ENCODE data around the gene TLL2.

TLL2 gene

DNA sequence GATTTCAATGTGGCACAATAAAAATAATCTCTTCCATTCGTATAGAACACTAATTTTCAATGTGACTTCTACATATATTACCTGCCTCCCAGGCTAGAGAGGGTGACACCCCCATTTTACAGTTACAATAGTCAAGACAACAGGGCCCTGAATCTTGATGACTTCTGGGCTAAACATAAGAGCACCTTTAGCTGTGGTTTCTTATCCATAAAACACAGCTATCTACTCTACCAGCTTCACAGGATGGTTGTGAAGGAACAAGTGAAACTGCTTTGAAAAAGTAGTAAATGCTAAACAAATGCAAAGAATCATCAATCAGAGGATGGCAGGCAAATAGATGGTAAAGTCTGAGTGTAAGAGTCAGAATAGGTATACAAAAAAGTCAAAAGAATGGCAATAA is 3.6 kb upstream of the TLL2 start:
- no peak overlapping the region for H3K27ac Mint-ChIP-seq
- no peak for DNase-seq
- no peaks in the 10 kb centered on the region for H3K9me3 Mint-ChIP-seq
- peaks cover 20% of the 10 kb centered on the region for H3K36me3 Mint-ChIP-seq (ENCODE audit: low read depth)
- ATAC-seq: no peak
- H3K4me3 Mint-ChIP-seq: no peak overlapping the region
- H3K4me1 Mint-ChIP-seq: peaks cover 15% of the 10 kb centered on the region
- H3K27me3 Mint-ChIP-seq: peaks cover 32% of the 10 kb centered on the region

DNA sequence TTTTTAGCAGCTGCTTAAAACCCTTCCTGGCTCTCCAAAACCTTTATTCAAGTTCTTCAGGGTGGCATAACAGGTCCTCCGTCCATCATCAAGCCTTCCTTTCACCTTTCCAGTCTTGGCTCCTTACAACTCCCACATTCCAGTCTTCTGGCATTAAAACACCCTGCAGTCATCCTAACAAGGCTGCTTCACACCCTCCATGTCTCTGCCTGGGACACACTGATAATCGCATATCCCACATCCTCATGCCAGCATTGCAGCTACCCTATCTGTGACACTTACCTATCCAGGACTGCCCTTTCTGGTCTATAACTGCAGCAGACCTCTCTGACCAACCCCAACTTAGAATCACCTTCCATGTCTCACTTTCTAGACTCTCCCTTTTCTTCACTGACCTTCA is 2.6 kb upstream of the TLL2 start:
- Mint-ChIP-seq H3K27me3 (peaks cover 41% of the 10 kb centered on the region), H3K4me1 (peaks cover 18% of the 10 kb centered on the region), H3K36me3 (ENCODE audit: low read depth) (peaks cover 12% of the 10 kb centered on the region), H3K27ac (no peak overlapping the region), H3K4me3 (no peak overlapping the region), H3K9me3 (no peaks in the 10 kb centered on the region)
- ATAC-seq (no peak), DNase-seq (no peak)

DNA sequence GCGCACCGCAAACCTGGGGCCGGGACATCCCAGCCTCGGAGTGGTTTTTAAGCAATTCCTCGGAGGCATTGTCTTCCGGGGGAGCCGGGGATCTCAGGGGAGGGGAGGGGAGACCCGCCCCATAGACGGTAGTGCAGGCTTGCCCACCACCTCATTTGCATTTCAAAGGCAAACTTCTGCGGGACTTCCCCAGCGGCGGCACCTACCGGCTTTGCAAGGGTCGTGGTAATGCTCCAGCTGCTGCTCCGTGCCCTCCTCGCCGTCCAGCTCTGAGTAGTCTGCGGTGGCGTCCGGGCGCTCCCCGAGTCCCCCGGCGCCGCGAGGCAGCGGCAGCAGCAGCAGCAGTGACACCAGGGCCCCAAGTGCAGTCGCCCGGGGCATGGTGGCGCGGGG is 425 bp downstream of the TLL2 start:
- peaks cover 51% of the 10 kb centered on the region for H3K27me3 Mint-ChIP-seq
- peak; percentile 58 for ATAC-seq
- peak overlapping the region; percentile 67 for H3K4me3 Mint-ChIP-seq

DNA sequence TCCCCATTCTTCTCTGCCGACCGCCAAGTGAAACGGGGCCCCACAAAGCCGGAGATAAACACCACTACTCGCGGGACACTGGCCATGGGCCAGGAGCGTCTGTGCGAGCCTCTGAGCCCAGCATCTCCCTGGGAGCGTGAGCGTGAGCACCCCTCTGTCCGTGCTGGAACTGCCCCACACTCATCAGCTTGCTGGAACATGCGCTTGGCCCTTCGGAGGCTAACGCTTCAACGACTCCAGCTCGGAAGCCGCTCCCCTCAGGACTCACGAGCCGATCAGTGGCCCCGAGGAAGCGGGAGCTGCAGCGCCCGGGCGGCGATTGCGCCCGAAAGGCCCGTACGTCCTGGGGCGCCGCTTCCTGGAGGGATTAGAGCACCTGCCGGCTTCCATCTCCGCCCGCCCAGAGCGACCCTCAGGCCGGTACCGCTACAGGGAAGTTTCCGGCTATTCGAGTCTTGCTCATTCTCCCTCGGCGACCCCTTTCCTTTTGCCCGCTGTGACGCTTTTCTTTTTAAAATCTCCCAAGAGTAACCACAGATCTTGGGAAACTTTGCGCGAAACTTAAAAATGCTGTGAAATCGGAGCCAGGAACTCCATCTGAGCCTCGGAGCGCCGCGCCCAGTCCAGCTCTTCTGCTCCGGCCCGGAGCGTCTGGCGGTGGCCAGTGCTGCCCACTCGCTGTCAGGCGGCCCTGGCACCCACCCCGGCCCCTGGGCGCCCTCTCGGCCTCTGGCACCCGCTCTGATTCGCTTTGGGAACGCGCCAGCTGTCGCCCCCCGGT is 1.0 kb downstream of the TLL2 start:
- no peak overlapping the region for H3K27ac Mint-ChIP-seq
- ATAC-seq: no peak
- peak overlapping the region; percentile 67 for H3K4me3 Mint-ChIP-seq
- peak; percentile 12 for DNase-seq
- peaks cover 18% of the 10 kb centered on the region for H3K4me1 Mint-ChIP-seq
- peaks cover 51% of the 10 kb centered on the region for H3K27me3 Mint-ChIP-seq
- H3K9me3 Mint-ChIP-seq: no peaks in the 10 kb centered on the region
- no peaks in the 10 kb centered on the region for H3K36me3 Mint-ChIP-seq (ENCODE audit: low read depth)

More for the DNA sequence above, 425 bp downstream of the TLL2 start:
- no peaks in the 10 kb centered on the region for H3K36me3 Mint-ChIP-seq (ENCODE audit: low read depth)
- no peaks in the 10 kb centered on the region for H3K9me3 Mint-ChIP-seq
- peaks cover 18% of the 10 kb centered on the region for H3K4me1 Mint-ChIP-seq
- H3K27ac Mint-ChIP-seq: no peak overlapping the region
- DNase-seq: peak; percentile 57

DNA sequence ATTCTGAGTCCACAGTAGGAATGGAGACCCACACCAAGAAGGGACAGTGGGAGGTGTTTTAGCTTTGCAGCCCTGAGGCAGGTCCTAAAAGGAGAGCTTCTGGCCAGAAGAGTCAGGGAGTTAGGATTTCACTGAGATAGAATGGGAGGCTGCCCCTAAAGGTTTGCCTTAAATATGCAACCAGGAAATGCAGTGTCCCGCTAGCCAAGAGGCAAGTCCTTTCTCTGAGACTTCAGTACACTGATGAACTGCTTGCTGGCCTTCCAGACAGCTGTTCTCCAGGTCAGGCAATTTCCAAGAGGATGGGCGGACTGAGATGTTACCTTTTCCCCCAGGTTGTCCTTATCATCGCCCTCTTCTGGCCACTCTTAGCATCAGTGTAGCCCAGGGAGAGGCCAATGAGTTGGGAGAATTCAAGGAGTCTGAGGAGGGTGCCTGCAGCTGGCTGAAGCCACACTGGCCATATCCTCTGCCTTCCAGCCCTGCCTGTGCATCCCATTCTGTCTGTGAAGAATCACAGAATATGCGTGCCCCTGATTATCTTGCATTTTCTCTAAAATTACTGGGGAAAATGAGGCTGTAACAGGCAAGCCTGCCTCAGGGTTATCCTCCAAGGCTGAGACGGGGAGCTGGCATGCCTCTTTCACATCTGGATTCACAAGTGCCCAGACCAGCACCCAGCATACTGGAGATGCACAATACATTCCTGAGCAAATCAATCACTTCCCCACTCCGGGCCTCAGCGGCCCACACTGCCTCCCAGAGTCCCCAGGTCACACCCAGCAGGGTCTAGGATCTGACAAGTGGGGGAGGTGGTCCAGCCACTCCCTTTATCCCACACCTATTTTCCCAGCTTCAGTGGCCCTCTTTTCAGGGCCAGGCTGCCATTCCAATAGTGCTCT is 2.4 kb downstream of the TLL2 start:
- peaks cover 18% of the 10 kb centered on the region for H3K4me1 Mint-ChIP-seq
- no peaks in the 10 kb centered on the region for H3K9me3 Mint-ChIP-seq
- DNase-seq (peak; percentile 27), ATAC-seq (no peak)
- H3K36me3 Mint-ChIP-seq (ENCODE audit: low read depth): no peaks in the 10 kb centered on the region
- peaks cover 47% of the 10 kb centered on the region for H3K27me3 Mint-ChIP-seq
- no peak overlapping the region for H3K4me3 Mint-ChIP-seq
- no peak overlapping the region for H3K27ac Mint-ChIP-seq

DNA sequence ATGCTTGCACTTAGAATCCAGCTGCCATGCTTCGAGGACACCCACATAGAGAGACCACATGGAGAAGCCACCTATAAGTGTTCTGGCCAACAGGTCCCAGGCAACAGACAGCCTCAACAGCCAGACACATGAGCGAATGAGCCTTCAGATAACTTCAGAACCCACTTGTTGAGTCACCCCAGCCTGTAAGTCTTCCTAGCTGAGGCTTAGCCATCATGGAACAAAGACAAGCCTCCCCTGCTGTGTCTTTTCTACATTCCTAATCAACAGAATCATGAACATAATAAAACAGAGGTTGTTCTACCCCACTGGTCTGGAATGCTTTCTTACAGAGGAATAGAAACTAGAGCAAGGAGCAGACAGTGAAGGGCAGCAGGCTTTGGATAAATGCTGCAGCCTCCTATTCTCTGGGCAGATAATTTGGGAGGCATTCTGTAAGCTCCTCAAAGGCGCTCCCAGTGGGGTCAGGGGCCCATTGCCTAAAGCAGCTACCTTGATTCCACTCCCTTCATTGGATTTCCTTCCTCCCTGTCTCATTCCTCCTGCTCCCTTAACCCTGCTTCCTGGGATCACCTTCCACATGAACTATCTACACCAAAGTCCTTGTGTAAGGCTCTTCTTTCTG is 4.6 kb downstream of the TLL2 start:
- DNase-seq (no peak), ATAC-seq (no peak)
- Mint-ChIP-seq H3K4me3 (no peak overlapping the region), H3K27me3 (peaks cover 27% of the 10 kb centered on the region), H3K4me1 (peaks cover 8% of the 10 kb centered on the region), H3K27ac (no peak overlapping the region), H3K9me3 (no peaks in the 10 kb centered on the region), H3K36me3 (ENCODE audit: low read depth) (no peaks in the 10 kb centered on the region)

DNA sequence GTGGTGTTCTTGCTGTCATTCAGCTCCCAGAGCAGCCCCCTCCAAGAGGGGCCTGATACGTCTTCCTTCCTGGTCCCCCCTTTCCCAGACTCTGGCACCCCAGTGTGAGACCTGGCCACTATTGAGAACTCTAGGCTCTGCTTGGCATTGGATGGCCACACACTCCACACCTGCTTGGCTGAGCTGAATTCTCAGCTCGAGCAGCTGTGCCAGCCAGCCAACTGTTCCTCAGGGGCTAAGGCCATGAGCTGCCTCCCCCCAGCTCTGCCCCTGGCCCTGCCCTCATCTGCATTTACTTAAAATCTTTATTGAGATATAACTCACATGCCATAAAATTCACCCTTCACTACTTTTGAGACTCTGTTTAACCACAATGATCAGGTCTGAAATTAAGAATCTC is 6.7 kb downstream of the TLL2 start:
- DNase-seq: no peak
- ATAC-seq: no peak
- peaks cover 2% of the 10 kb centered on the region for H3K4me1 Mint-ChIP-seq
- no peak overlapping the region for H3K4me3 Mint-ChIP-seq
- H3K27ac Mint-ChIP-seq: no peak overlapping the region
- H3K9me3 Mint-ChIP-seq: no peaks in the 10 kb centered on the region
- H3K36me3 Mint-ChIP-seq (ENCODE audit: low read depth): no peaks in the 10 kb centered on the region
- H3K27me3 Mint-ChIP-seq: peaks cover 16% of the 10 kb centered on the region

DNA sequence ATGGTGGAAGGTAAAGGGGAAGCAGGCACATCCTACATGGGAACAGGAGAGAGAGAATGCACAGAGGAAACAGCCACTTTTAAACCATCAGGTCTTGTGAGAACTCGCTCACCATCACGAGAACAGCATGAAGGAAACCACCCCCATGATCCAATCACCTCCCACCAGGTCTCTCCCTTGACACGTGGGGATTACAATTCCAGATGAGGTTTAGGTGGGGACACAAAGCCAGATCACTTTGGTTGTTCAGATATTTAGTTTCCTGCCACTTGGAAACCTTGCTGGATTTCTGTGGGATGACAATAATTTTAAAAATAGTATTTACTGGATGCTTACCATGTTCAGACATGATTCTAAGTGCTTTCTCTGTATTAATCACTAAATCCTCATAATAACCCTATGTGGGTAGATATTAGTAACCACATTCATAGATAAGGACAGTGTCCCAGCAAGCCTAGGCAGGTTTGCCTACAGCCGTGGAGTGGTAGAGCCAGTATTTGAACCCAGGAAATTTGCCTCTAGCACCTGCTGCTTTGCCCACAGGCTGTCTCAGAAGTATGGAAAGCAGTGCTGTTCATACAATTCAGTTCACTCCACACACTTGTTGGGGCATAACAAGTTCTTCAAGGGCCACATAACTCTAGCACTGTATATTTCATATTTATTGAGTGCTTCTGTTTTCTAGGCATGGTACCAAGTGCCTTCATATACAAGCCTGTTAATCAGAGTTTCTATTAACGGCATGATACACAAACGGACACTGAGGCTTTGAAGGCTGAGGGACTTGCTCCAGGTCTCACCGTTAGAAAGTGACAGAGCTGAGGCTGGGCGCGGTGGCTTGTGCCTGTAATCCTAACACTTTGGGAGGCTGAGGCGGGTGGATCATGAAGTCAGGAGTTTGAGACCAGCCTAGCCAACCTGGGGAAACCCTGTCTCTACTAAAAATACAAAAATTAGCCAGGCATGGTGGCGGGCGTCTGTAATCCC is 8.3 kb downstream of the TLL2 start:
- no peak for DNase-seq
- Mint-ChIP-seq H3K4me3 (no peak overlapping the region), H3K36me3 (ENCODE audit: low read depth) (no peaks in the 10 kb centered on the region), H3K4me1 (no peaks in the 10 kb centered on the region), H3K27me3 (peaks cover 14% of the 10 kb centered on the region), H3K9me3 (no peaks in the 10 kb centered on the region), H3K27ac (no peak overlapping the region)
- no peak for ATAC-seq

DNA sequence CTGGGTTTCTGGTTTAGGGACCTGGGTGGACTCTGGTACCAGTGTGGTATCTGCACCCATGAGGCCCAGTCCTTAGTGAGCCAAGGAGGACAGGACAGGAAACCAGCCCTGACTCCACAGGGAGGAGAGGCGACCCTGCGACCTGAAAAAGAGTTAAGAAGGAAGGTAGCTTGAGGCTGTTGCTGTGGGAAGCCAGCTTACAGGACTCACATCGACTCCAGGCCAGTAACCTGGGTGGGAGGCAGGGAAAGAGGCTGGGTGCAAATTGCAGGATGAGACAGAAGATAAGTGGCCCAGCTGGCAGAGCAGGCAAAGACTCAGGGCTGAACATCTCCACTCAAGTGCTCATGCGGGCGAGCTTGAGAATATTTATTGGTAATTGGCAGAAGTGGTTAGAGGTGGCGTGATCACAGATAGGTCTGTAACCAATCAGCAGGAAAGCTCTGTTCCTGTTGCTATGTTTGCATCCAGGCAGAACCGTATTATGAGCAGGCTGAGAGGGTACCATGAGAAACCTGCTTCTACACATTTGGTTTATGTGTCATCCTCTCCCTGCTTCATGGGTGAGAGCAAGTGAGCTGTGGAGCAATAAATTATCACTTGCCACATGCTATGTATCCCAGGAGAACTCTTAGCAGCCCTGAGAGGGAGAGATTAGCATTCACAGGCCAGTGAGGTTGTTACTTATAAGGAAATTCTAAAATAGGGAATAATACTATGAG is 11.0 kb downstream of the TLL2 start:
- no peak for ATAC-seq
- Mint-ChIP-seq H3K4me3 (no peak overlapping the region), H3K27me3 (peaks cover 9% of the 10 kb centered on the region), H3K27ac (no peak overlapping the region), H3K4me1 (no peaks in the 10 kb centered on the region), H3K9me3 (no peaks in the 10 kb centered on the region), H3K36me3 (ENCODE audit: low read depth) (no peaks in the 10 kb centered on the region)
- DNase-seq: no peak

DNA sequence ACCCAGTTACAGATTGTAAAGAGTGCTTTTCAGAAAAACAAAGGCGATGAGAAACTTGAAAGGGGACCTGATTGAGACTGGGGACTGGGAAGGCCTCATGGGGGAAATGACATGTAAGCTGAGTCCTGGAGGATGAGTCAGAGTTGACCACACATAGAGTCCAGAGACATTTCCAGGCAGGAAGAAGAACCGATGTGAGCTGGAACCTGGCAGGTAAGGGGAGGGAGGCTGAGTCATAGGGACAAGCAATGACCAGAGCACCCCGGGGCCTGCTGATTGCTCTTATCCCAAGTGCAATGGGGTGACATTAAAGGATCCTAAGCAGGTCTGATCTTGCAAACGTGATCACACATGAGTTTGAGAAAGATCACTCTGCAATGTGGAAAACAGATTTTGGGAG is 11.7 kb downstream of the TLL2 start:
- ATAC-seq (no peak), DNase-seq (no peak)
- Mint-ChIP-seq H3K4me1 (no peaks in the 10 kb centered on the region), H3K4me3 (no peak overlapping the region), H3K9me3 (no peaks in the 10 kb centered on the region), H3K36me3 (ENCODE audit: low read depth) (no peaks in the 10 kb centered on the region), H3K27me3 (peaks cover 9% of the 10 kb centered on the region), H3K27ac (no peak overlapping the region)

DNA sequence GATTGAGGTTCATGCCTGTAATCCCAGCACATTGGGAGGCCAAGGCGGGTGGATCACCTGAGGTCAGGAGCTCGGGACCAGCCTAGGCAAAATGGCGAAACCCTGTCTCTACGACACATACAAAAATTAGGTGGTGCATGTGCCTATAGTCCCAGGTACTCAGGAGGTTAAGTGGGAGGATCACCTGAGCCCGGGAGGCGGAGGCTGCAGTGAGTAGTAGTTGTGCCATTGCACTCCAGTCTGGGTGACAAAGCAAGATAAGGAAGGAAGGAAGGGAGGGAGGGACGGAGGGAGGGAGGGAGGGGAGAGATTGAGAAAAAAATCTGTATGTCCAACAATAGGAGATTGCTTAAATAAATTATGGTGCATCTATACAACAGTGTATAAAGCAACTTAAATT is 13.2 kb downstream of the TLL2 start:
- H3K4me3 Mint-ChIP-seq: no peak overlapping the region
- no peaks in the 10 kb centered on the region for H3K4me1 Mint-ChIP-seq
- DNase-seq: no peak
- H3K27me3 Mint-ChIP-seq: peaks cover 12% of the 10 kb centered on the region
- no peak for ATAC-seq
- H3K9me3 Mint-ChIP-seq: no peaks in the 10 kb centered on the region
- H3K27ac Mint-ChIP-seq: no peak overlapping the region
- no peaks in the 10 kb centered on the region for H3K36me3 Mint-ChIP-seq (ENCODE audit: low read depth)

DNA sequence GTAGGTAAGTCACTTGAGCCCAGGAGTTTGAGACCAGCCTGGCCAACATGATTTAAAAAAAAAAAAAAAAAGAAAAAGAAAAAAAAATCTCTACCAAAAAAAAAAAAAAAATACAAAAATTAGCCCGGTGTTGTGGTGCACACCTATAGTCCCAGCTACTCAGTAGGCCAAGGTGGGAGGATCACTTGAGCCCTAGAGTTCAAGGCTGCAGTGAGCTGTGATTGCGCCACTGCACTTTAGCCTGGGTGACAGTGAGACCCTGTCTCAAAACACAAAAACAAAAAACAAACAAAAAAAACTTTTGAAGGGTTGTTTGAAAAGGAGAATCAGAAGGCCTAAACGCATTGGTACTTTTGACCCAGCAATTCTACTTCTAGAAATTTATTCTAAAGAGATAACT is 13.7 kb downstream of the TLL2 start:
- DNase-seq: no peak
- H3K4me1 Mint-ChIP-seq: no peaks in the 10 kb centered on the region
- no peaks in the 10 kb centered on the region for H3K36me3 Mint-ChIP-seq (ENCODE audit: low read depth)
- no peak overlapping the region for H3K4me3 Mint-ChIP-seq
- H3K9me3 Mint-ChIP-seq: no peaks in the 10 kb centered on the region
- no peak overlapping the region for H3K27ac Mint-ChIP-seq
- ATAC-seq: no peak
- peaks cover 13% of the 10 kb centered on the region for H3K27me3 Mint-ChIP-seq

DNA sequence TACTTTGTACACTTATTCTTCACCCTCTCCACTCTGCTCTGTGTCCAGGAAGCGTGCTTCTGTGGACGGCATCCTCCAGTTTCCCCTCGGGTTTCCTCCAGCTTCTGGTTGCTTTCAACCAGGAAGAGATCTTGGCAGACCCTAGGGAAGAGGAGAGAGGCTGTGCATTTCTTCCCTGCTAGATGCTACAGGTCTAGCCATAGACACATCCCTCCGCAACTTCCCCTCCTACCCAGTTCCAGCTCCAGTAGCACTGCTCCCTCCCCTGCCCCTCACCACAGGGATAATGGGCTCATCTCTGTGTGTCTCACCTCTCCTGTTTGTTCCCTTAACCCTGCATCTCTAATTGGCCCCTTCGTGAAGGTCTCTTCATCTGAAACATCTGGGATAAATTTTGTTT is 16.3 kb downstream of the TLL2 start:
- Mint-ChIP-seq H3K4me1 (no peaks in the 10 kb centered on the region), H3K9me3 (no peaks in the 10 kb centered on the region), H3K27ac (no peak overlapping the region), H3K27me3 (peaks cover 14% of the 10 kb centered on the region), H3K36me3 (ENCODE audit: low read depth) (no peaks in the 10 kb centered on the region), H3K4me3 (no peak overlapping the region)
- DNase-seq (no peak), ATAC-seq (no peak)

Data from activated naive CD8-positive, alpha-beta T cell treated with anti-CD3 and anti-CD28 coated beads, Interleukin-2, amount 50 U/mL, for 24 hours (primary cell).